ENCODE results near the gene HNRNPUL1.

DNA sequence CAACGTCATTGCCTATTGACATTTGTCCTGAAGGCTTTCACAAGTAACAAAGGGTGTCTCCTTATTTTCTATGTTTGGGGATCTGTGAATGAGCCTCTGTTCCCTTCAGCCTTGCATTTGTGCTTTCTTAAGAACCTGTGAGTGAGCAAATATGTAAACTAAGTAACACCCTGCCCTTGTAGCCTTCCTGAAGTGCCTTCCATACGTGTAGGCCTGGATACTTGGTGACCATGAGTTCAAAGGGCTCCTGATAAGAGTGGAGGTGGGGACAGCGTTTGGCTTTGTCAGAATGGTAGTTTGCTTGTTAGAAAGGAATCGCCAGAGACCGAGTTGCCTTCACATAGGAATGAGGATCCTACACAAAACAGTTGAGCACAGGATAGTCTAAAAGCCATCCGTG is 31.3 kb downstream of the HNRNPUL1 start:
- TF ChIP-seq, protein P1, sequence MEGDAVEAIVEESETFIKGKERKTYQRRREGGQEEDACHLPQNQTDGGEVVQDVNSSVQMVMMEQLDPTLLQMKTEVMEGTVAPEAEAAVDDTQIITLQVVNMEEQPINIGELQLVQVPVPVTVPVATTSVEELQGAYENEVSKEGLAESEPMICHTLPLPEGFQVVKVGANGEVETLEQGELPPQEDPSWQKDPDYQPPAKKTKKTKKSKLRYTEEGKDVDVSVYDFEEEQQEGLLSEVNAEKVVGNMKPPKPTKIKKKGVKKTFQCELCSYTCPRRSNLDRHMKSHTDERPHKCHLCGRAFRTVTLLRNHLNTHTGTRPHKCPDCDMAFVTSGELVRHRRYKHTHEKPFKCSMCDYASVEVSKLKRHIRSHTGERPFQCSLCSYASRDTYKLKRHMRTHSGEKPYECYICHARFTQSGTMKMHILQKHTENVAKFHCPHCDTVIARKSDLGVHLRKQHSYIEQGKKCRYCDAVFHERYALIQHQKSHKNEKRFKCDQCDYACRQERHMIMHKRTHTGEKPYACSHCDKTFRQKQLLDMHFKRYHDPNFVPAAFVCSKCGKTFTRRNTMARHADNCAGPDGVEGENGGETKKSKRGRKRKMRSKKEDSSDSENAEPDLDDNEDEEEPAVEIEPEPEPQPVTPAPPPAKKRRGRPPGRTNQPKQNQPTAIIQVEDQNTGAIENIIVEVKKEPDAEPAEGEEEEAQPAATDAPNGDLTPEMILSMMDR (IDR thresholded peaks at IDR 0.05; ENCODE audit: low read length): no peak
- no peak for TF ChIP-seq EZH2 (IDR thresholded peaks at IDR 0.05; ENCODE audit: borderline replicate concordance, low read length)
